H1 (cell line): ENCODE results near the gene NUAK1. TPM values are rescaled to one million over a fixed set of nuclear protein-coding genes. Genes with fewer than 3 reads are reported as not detected.

Source experiments
- BCL11A ChIP-seq, 2 experiments: IDR thresholded peaks; one replicate each; pipeline ENCODE4 v1.6.1; 2011; ENCODE audit warnings: low read depth in 2 of 2, low read length in 2 of 2, mild to moderate bottlenecking in 2 of 2
- SP4 ChIP-seq: IDR thresholded peaks from 2 replicates; pipeline ENCODE4 v1.6.1; 2012; ENCODE audit warnings: low read length, inconsistent platforms
- polyA plus RNA-seq, 7 experiments: library from polyadenylated mRNA; depleted of rRNA in 3 of 7; stranded (reverse) in 5 of 7; unstranded in 2 of 7; fragments of >200 nt in 5 of 7; fragments of 200-250 nt in 2 of 7; gene quantifications; 1 replicate in 5 of 7; 2 replicates in 1 of 7; 4 replicates in 1 of 7; pipeline versions ENCODE4 v1.2.1 to v1.2.3, GENCODE V29; 2011 to 2013; ENCODE audit warnings: missing spikeins in 2 of 7, mixed read lengths in 2 of 7
- total RNA-seq: library from RNA; stranded (reverse); fragmentation: NEBNext Ultra II Directional; extraction: Animal tissue kit (Norgen Biotek cat#: 25700); gene quantifications from 2 replicates; pipeline ENCODE4 v1.2.1, GENCODE V29; 2021

NUAK1 gene
- total and polyA plus RNA-seq, 2 of the 8 experiments (the other 6 are each of a cell fraction or from before 2014, with no cell fraction given), result 6.7 to 18.2 TPM

- no peak for TF ChIP-seq BCL11A (IDR thresholded peaks at IDR 0.05; ENCODE audit: low read depth in 2 of 2, low read length in 2 of 2)
- no peak for TF ChIP-seq SP4
These were observed 24.8 kb downstream of the NUAK1 start (continued) for GRCh38 chr12:106113824-106114446.
